LNCAP (cell line): Measurements from ENCODE around the gene TMCO1.

Experiments used
- TF ChIP-seq, protein P1 (sequence below): fragments of 450-650 bp; IDR thresholded peaks from 2 replicates; pipeline ENCODE4 v1.5.1; 2017; ENCODE audit warnings: mild to moderate bottlenecking

TMCO1 gene

DNA sequence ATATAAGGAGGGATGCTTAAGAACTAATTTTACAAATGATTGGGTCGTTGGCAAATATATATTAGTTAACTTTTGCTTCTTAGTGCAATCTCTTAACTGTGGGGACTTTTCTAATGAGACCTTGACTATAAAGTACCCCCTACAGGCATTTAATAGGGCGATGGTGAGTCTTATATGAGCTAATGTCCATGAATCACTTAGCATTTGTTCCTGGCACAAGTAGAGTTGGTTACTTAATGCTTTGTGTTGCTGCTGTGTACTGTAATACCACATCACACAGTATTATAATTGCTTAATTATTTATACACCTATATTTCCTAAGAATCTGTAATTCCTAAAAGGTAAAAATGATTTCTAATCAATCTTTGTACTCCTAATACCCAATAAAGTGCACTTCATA is 25.3 kb upstream of the TMCO1 start:
- TF ChIP-seq, protein P1, sequence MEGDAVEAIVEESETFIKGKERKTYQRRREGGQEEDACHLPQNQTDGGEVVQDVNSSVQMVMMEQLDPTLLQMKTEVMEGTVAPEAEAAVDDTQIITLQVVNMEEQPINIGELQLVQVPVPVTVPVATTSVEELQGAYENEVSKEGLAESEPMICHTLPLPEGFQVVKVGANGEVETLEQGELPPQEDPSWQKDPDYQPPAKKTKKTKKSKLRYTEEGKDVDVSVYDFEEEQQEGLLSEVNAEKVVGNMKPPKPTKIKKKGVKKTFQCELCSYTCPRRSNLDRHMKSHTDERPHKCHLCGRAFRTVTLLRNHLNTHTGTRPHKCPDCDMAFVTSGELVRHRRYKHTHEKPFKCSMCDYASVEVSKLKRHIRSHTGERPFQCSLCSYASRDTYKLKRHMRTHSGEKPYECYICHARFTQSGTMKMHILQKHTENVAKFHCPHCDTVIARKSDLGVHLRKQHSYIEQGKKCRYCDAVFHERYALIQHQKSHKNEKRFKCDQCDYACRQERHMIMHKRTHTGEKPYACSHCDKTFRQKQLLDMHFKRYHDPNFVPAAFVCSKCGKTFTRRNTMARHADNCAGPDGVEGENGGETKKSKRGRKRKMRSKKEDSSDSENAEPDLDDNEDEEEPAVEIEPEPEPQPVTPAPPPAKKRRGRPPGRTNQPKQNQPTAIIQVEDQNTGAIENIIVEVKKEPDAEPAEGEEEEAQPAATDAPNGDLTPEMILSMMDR = no peak

DNA sequence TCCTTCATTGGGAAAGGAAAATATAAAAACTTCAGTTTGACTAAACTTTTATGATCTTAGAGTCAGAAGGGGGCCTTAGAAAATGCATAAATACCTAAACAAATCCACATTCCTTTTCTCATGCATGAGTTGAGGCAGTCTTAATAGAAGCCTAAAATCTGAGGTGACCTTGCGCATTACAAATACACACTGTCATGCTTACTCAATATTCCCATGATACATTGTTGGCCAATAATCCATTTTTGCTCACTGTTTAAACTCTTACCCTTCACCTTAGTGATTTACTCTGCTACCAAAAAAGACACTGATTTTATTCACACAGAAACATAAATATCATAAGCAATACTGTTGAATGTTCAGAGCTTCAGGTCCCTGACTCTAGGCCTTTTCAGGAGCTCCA is 19.1 kb upstream of the TMCO1 start:
- TF ChIP-seq, protein P1 = no peak

DNA sequence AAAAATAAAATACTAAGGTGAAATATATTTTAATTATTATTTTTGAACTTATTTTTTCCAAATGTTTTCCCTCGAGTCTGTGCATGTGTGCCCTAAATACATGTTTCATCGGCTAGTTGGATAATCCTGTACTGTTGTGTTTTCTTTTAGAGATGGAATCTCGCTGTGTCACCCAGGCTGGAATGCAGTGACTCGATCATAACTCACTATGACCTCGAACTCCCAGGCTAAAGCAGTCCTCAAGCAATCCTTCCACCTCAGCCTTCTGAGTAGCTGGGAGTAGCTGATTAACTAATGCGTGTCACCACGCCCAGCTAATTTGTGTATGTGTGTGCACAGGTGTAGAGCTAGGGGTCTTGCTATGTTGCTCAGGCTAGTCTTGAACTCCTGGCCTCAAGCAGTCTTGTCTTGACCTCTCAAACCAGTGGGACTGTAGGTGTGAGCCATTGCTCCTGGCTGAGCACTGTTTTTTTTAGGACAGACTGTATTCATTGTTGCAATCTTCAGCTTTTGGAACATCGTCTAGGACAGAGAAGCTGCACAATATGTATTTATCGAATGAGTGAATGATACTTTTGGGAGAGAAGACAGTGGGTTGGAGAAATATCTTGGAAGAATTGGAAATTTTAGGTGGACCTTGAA is 4.8 kb upstream of the TMCO1 start:
- TF ChIP-seq, protein P1 = no peak

DNA sequence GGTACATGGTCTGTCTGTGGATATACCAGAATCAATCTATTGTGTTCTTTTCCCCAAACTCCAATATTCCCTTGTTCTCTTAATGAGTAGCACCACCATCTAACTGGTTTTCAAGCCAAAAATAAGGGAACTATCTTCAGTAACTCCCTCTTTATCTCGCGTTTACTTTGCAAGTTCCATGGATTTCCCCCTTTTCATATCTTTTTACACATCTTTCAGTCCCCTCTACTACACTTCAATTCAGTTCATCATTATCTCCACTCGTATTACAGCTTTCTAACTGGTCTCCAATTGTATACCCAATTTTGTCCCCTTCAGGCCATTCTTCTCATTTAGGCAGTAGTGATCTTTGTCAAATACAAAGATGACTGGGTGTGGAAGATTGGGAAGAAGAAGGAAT is 4.1 kb upstream of the TMCO1 start:
- TF ChIP-seq, protein P1 = no peak

DNA sequence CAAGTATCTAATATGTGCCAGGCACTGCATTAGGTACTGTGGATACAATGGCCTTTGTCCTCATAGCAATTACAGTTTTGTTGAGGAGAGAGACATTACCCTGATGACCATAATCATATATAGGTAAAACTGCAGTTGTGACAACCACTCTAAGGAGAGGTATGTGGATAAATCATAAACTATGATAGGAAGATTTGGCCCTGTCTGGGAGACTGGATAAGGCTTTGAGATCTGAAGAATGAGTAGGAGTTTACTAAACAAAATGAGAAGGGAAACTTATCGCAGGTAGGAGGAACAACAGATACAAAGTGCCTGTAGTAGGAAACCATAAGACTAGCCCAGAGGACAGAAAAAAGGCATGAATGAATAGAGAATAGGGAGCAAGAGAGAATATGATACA is 4.4 kb downstream of the TMCO1 start:
- TF ChIP-seq, protein P1 = no peak

DNA sequence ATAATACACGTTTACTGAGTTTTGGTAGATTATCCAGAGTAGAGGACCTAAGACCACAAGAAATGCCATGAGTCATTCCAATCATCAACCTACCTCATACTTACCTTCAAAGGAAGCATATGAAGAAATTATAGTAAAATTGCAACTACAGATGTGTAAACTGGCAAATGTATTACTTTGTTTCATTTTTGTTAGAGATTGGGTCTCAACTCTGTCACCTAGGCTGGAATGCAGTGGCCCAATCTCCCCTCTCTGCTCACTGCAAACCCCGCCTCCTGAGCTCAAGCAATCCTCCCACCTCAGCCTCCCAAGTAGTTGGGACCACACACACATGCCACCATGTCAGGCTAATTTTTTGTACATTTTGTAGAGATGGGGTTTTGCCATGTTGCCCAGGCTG is 5.2 kb downstream of the TMCO1 start:
- TF ChIP-seq, protein P1 = no peak

DNA sequence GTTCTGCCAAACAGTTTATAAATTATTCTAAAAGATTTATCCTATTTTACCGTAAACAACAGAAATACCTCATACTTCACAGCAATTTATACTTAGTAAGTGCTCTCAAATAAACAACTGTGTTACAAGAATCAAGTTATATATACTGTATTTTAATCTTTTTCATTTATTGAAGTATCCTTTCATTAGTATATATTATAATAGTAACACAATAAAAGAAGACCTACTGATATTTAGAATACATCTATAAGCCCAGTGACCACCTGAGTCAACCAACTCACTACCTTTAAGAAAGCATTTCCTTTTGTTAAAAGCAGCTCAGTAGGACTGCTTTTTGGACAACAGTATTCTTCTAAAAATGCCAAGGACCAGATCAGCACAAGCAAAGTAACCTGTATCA is 5.9 kb downstream of the TMCO1 start:
- TF ChIP-seq, protein P1 = no peak

DNA sequence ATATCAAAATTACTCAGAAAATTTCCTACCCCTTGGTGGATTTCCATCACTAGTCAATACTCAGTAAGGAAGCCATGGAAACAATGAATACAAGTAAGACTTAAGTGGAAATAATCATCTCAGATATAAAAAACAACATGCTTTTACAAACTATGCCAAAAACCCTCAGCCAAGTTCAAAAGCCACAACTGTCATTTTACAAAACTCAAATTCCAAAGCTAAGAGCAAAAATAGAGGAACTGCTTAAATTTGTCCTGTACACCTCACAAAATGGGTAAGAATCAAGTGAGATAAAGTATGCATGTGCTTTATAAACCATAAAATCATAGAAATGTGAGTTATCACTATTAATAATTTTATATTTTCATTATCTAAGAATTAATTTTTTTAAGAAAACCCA is 9.6 kb downstream of the TMCO1 start:
- TF ChIP-seq, protein P1 = no peak
